Measurements from ENCODE around the gene KIRREL2.

Gene KIRREL2

GRCh38 chr19:35844482-35845214, 12.1 kb upstream of the KIRREL2 start:
- in situ Hi-C loops (cut with HindIII; ENCODE audit: low sequenced_read_pairs), result no loop called here

GRCh38 chr19:35845215-35846037, 11.3 kb upstream of the KIRREL2 start:
- in situ Hi-C loops (cut with HindIII; ENCODE audit: low sequenced_read_pairs), result no loop called here

- in situ Hi-C loops (cut with HindIII; ENCODE audit: low sequenced_read_pairs), result no loop called here
Observed at GRCh38 chr19:35846038-35846668, 10.6 kb upstream of the KIRREL2 start.

GRCh38 chr19:35847911-35848310, 8.8 kb upstream of the KIRREL2 start:
- in situ Hi-C loops (cut with HindIII; ENCODE audit: low sequenced_read_pairs), result no loop called here

GRCh38 chr19:35848486-35848885, 8.2 kb upstream of the KIRREL2 start:
- in situ Hi-C loops (cut with HindIII; ENCODE audit: low sequenced_read_pairs), result no loop called here

- in situ Hi-C loops (cut with HindIII; ENCODE audit: low sequenced_read_pairs), result no loop called here
Observed at GRCh38 chr19:35848919-35849505, 7.7 kb upstream of the KIRREL2 start.

- in situ Hi-C loops (cut with HindIII; ENCODE audit: low sequenced_read_pairs), result loop anchor here (5.0 kb wide), 2 partner anchors 51 to 154 kb away; partner anchors contain the start of genes HCST and NFKBID
Observed at GRCh38 chr19:35851213-35852028, 5.3 kb upstream of the KIRREL2 start.

GRCh38 chr19:35852029-35852780, 4.5 kb upstream of the KIRREL2 start, which contains the start of gene NPHS1:
TSS of gene NPHS1 (minus strand) at chr19:35852504. CDS start at chr19:35851837, 667 bp downstream.
- in situ Hi-C loops (cut with HindIII; ENCODE audit: low sequenced_read_pairs), result loop anchor here (5.0 kb wide), 2 partner anchors 50 to 155 kb away; partner anchors contain the start of genes HCST and NFKBID

GRCh38 chr19:35853038-35853756, 3.5 kb upstream of the KIRREL2 start:
- in situ Hi-C loops (cut with HindIII; ENCODE audit: low sequenced_read_pairs), result loop anchor here (5.0 kb wide), 2 partner anchors 49 to 156 kb away; partner anchors contain the start of genes HCST and NFKBID

GRCh38 chr19:35858311-35858710, 1.6 kb downstream of the KIRREL2 start:
- in situ Hi-C loops (cut with HindIII; ENCODE audit: low sequenced_read_pairs), result no loop called here

GRCh38 chr19:35859414-35859813, 2.7 kb downstream of the KIRREL2 start:
- in situ Hi-C loops (cut with HindIII; ENCODE audit: low sequenced_read_pairs), result no loop called here

- in situ Hi-C loops (cut with HindIII; ENCODE audit: low sequenced_read_pairs), result no loop called here
Observed at GRCh38 chr19:35860436-35860817, 3.7 kb downstream of the KIRREL2 start.

GRCh38 chr19:35860818-35861639, 4.3 kb downstream of the KIRREL2 start:
- in situ Hi-C loops (cut with HindIII; ENCODE audit: low sequenced_read_pairs), result no loop called here

GRCh38 chr19:35861640-35862160, 5.0 kb downstream of the KIRREL2 start:
- in situ Hi-C loops (cut with HindIII; ENCODE audit: low sequenced_read_pairs), result no loop called here

- in situ Hi-C loops (cut with HindIII; ENCODE audit: low sequenced_read_pairs), result no loop called here
Observed at GRCh38 chr19:35862528-35862927, 5.8 kb downstream of the KIRREL2 start.

GRCh38 chr19:35863018-35863417, 6.3 kb downstream of the KIRREL2 start:
- in situ Hi-C loops (cut with HindIII; ENCODE audit: low sequenced_read_pairs), result no loop called here

- in situ Hi-C loops (cut with HindIII; ENCODE audit: low sequenced_read_pairs), result no loop called here
Observed at GRCh38 chr19:35868172-35868822, 11.6 kb downstream of the KIRREL2 start, which contains the start of gene APLP1. TSS of gene APLP1 (plus strand) at chr19:35868574. CDS start at chr19:35868637, 63 bp downstream.
